HG03159 (cell line): Measurements from ENCODE around the gene NRXN3.

Experiments used
- ATAC-seq: cut with Tn5 transposase; IDR thresholded peaks from one replicate; pipeline ENCODE4 v1.9.1; 2021; ENCODE audit warnings: mild to moderate bottlenecking, moderate library complexity; ENCODE audit not compliant: unreplicated experiment

NRXN3 gene

DNA sequence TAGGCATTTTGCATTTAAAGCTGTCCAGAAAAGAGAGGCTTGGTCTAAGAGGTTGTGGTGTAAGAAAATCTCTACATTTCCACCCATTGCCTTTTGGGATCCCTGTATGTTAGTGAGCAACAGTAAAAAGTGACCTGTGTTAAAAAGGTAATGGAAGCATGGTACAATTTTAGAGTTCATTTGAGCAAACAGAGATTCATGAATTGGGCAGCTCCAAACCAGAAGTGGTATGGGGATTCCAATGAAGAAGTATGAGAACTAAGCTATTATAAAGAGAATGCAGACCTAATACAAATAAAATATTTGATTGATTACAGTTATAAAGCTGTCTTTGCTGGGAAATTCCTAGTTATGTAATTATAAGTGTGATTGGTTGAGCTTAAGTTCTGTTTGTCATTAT, 1134.1 kb downstream of the NRXN3 start:
- no peak for ATAC-seq

DNA sequence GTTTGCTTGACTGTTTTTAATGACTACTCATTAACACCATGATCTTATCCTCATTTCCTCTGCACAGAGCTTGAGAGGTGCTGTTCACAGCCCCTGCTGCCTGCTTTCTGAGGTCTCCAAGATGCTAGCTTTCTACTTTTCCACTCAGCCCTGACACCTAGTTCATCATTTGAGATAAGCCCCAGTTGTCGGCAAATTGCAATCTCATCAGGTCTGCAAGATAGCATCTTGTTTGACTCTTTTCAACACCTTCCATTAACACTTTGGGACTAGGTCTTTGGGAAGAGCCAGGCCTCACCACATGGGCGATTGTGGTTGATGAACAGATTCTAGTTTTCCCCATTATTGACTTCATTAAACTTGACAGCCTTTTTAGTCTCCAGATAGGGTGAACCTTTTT, 1136.4 kb downstream of the NRXN3 start:
- no peak for ATAC-seq

DNA sequence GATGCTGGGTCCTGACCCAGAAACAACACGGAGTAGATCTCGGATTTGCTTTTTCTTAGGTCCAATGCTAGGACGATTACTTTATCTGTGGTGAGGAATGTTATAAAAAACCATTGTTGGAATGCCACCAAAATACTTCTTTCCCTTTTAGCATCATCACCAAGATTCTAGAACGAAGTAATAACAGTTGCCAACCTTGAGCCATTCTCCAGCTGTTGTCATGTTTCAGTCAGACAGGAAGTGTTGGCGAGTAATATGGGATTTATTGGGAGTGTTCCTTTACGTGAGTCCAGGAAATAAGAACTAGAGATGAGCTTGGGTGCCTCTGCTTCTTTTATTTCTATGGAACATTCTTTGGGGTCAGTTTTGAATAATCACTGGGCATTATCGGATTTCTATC, 1148.2 kb downstream of the NRXN3 start:
- no peak for ATAC-seq

DNA sequence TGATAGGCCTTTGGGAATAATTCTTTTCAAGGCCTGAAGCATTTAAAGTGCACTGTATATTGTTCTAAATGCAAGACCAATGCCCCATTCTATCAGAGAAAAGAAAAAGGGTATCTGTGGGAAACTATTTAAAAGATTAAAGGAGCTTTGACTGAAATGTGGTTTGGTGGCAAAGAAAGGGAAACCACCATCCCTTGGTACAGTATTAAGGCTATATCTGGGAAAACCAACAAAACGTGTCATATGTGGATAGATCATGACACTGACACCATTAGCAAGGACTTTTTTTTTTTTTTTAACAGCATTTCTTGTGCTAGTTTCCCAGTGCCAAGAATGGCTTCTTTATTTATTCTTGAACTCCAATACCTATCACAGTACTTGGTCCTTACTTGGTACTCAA, 1150.4 kb downstream of the NRXN3 start:
- ATAC-seq: no peak

DNA sequence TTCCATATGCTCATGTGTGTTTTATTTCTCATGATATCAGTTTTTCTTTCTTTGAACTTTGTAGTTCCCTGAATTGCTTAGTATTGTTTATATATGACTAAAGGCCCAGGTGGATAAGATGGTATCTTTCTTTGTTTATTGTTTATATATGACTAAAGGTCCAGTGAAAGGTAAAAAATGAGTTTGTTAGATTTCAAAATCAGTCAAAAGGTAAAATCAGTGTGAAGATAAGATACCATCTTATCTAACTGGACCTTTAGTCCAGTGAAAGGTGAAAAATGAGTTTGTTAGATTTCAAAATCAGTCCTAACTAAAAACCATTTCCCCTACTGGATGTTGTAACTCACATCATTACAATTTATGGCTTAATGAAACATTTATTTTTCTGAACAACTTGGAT, 1150.9 kb downstream of the NRXN3 start:
- ATAC-seq: no peak

DNA sequence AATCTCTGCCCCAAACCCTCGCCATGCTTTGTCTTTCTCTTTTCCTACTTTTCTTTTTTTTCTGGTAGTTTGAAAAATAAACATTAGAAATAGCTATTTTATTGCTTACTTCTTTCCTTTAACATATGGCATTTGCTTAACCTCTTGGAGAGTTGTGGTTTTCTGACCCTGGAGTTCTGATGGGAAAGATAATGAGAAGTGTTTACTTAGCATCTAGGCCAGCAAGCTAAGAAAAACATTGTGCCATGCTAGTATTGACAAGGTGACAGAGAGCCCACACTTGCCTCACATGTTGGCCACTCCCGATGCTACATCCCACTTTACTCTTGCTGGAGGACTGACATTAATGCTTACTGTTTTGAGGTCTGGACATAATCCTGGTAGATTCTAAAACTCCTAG, 1154.9 kb downstream of the NRXN3 start:
- no peak for ATAC-seq

DNA sequence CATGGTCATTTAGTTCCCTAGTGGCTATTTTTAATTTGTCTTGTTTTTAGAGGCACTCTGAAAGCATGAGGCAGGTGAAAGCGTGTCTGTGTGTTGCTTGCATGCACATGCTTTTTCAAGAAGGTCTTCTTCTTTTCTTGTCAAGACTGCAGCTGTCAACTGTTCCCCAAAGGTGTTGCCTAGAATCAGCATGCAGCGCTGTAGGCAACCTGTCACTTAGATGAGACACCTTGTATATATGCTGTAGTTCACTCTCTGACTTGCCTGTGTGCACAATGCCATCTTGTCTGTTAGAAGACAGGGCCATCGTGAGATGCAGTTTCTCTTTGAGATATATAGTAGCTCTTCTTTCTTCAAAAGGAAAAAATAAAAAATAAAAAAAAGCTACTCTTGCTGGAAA, 1155.4 kb downstream of the NRXN3 start:
- ATAC-seq: no peak

DNA sequence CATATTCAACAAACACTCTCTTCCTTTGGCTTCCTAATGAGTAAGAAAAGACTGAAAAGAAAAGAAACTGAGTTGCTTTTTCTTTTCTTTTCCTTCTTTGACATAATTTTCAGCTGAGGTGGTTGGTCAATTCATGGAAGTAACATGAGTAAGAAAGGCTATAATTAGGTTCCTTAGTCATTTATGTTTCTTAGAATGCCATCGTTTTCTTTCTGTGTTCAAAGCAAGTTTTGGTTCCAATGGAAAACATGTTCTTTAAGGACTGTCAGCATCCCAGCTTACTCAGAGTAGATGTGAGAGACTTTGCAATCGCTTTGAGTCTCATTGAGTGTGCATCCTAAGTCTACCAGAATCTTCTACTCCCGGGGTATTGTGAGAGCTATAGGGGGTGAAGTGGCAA, 1158.7 kb downstream of the NRXN3 start:
- no peak for ATAC-seq

DNA sequence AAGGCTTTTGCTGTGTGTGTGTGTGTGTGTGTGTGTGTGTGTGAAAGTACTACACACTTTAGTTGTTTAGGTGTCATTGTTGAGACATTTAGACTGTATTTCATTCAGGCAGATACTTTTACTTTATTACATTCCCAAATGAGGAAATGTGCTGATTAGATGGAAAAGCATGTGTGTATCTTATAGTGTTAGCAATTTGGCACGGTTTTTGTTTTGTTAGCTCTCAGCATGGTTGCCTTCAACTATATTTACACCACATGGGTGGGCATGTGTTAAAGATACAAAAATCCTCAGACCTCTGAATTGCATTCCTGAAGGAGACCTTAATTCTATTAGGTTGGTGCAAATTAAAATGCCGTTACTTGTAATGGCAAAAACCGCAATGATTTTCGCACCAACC, 1161.7 kb downstream of the NRXN3 start:
- no peak for ATAC-seq

DNA sequence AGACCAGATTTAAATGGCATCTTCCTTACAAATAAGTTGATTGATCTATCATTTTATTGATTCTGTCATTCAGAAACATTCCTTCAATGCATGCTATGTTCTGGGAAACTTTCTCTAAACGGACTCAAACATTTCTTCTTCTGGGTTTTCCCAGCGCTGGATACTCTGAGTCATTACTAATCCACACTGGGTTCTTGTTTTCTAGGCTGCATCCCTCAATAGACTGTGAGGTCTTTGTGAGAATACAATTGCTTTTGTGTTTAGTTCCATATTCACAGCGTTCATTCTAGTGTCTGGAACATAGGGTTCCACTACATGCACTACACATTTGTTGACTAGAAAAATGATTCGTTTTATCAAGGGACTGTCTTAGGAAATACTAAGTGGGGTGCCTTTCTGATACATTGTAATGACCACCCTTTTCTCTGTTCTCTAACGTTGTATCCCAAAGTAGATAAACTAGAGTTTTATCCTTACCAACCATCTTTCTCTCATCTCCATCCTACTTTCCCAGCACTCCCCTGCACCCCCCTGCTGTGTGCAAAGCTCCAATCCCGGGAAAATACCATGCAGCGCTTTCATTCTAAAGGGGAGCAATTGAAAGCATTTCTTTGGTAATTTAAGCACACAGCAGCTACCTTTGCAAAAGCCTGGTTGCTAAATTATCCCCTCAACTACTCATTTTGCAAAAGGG, 1162.5 kb downstream of the NRXN3 start:
- no peak for ATAC-seq

DNA sequence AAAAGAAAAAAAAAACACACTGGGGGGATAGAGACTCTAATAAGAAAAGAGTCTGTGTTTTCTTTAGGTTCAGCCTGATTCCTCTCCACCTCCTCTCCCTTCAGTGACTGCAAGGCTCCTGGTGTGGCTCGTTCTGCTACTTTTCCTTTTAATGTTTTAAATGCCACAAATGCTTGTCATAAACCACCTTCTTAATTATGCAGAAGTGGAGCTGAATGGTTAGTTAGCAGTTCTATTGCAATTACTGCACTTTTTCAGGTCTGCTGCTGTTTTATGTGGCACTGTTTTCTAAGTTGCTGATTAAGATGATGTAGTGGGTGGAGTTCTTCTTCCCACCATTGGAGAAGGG, 1163.0 kb downstream of the NRXN3 start:
- ATAC-seq: no peak

DNA sequence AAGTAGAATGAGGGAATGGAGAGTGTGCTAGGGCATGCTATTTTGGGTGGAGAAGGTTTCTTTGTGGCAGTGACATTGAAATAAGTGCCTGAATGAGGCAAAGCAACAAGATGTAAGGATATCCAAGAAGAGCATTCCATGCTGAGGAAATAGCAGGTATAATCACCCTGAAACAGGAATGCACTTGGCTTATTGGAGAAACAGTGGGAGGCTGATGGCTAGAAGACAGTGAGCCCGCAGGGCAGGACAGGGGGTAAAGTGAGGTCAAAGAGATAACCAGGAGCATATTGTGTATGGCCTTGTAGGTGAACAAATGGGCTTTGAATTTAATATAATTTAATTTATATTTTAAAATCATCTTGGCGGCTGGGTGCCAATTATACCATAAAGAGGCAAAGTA, 1164.1 kb downstream of the NRXN3 start:
- no peak for ATAC-seq

DNA sequence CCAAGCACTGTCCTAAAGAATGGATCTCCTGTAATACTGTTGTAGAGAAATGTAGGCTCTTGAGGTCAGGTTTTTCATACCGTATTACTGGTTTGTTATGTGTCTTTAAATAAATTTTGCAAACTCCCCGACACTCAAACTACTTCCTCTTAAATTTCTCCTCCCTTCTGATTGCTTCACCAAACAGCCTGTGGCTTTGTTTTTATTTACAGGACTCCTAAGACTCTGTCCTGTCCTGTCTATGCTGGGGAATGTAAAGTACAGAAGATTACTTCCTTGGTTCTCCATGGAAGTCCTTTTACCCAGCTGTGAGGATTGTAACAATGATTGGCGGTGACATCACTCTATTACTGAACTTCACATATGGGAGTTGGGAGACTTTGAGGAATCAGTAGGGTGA, 1167.6 kb downstream of the NRXN3 start:
- ATAC-seq: no peak

DNA sequence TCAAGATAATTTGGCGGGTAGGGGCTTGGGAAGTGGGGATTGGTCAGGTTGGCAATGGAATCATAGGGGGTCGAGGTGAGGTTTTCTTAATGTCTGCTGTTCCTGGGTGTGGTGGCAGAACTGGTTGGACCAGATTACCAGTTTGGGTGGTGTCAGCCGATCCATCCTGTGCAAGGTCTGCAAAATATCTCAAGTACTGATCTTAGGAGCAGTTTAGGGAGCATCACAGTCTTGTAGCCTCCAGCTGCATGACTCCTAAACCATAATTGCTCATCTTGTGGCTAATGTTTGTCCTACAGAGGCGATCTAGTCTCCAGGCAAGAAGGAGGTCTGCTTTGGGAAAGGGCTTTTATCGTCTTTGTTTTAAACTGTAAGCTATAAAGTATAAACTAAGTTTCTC, 1172.8 kb downstream of the NRXN3 start:
- no peak for ATAC-seq

DNA sequence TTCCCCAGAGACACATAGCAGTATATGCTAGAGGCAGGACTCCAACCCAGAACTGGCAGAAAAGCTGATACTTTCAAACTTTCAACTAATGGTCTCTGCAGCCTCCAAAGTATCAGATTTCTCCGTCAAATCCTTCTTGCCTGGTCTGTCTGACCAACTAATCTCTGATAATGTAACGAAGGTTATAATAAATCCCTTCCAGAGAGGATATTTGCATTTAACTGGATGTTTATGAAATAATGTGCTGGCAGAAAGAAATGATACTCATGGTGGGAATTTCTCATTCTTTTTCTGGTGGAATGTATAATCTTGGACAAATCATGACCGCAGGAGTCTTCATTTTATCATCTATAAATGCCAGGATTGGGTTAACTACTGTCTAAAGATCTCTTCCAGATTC, 1180.8 kb downstream of the NRXN3 start:
- ATAC-seq: no peak

DNA sequence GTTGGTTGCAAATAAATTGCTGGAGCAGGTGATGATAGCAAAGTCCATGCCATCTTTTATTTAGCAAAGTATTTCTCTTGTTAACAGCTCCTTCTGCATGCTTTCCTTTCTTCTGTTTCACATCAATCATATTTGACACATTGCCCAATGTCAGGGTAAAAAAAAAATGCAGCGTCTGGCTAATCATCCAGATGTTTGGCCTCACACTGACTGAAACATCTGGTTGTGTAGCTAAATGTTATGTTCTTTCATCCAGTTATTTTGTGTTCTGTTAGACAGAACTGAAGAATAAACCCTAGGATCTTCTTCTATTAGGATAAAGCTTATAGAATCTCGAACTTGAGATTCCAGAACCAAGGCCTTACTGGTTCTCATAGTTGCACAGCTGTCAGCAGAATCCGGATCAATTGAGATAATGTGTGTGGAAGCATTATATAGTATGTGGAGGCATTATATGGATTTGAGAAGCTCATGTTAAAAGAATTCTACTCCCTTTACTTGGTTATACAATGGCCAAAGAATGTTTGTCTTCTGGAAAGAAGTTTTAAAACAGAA, 1182.0 kb downstream of the NRXN3 start:
- ATAC-seq: no peak

DNA sequence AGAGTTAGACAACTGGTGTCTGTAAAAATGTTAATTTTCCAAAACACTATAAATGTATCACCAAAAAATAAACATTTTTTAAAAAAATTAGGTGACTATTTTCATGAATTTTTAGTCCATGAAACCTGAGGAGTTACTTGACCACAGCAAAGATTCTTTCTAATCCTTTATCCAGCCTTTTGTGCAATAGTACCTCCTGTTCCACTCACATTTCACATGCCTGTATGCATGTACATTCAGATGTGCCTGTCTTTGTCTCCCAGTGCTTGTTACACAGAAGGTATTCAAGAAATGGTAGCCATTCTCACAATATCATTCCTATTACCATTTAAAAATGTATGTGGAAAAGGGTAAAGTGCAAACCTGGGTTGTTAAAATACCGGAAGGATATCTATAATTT, 1184.2 kb downstream of the NRXN3 start:
- ATAC-seq: no peak

DNA sequence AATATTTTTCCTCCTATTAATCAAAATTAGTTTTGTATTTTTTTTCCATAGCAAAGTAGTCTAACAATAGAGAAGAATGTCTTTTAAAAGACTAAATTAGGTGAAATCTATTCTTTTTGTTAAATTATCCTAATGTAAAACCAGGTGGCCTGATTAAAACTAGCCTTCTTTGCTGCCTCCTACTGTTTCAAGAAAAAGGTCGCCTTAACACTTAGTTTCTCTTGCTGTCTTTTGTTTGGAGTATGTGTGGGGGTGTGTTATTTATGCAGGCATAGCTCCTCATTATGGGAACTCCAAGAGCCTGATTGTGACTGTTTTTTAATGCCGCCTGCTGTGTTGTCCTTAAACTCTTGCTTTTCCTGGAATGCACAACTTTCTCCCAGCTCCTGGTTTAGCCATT, 1185.9 kb downstream of the NRXN3 start:
- no peak for ATAC-seq

DNA sequence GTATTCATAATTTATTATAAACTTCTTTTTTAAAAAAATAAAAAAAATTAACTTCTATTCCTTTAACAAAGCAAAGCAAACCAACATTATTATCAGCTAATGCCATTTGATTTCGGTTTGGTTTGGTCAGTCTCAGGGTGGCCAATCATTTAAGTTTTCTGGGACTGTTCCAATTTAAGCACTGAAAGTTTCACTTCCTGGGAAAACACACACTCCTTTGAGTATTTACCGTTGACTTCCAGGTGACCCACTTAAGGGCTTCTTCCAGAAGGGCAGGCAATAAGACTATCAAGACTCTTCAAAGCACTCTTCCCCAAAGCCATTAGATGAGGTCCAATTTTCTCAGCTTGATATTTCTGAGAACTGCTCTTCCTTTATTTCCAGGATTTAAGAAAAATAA, 1187.1 kb downstream of the NRXN3 start:
- ATAC-seq: no peak

DNA sequence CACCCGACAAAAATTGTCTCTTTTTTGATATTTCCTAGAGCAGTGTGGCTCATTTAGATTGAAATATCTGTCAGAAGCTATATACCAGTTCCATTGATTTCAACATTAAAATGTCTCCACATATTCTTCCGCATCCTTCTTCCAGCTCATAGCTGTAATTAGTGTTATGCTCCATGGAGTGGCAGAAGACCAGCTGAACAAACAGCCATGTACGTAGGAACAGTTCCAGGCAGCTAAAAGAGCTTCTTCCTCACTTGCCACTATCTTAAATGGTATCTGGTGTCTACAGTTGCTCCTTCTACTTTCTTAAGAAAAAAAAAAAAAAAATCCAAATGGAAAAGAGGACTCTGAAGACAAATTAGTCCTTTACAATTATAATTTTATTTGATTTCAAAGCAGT, 1193.1 kb downstream of the NRXN3 start:
- ATAC-seq: no peak

DNA sequence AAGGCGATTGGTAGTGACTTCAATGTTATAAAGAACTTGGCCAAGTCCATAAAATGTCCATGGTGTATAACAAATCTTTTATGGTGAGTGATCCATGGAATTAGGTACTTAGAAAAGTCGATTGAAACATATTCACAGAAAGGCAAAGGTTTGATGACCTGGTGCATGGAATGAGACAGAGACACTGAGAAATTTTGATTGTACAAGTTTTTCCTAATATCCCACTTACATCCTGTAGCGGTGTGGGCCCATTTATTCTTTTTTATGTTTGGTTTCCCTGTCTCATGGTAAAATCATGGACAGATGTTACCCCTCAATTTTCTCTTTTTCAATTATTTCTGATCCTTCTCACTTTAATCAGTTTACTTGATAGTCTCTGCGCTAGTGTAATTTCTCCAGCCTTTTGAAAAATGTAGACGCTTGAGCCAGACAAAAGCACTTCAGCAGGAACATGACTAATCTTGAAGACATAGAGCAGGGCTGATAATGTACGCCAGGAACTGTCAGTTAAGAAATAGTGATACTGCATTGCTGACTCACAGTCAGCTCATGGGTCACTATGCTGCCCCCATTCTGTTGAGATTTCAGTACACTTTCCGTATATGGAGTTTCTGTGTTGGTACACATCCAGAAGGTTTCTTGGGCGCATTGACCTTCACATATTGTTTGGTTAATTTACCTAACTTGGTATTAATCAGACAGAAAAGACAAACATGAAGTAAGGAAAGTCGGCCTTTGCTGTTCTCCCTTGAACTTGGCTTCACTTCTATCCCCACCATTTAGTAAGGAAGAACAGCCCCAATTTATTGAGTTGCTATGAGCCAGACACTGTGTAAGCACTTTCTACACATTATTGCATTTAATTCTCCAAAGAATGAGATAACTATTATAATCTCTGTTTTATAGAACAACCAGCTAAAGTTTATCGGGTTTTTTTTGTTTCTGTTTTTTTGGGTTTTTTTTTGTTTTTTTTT, 1199.5 kb downstream of the NRXN3 start:
- no peak for ATAC-seq

DNA sequence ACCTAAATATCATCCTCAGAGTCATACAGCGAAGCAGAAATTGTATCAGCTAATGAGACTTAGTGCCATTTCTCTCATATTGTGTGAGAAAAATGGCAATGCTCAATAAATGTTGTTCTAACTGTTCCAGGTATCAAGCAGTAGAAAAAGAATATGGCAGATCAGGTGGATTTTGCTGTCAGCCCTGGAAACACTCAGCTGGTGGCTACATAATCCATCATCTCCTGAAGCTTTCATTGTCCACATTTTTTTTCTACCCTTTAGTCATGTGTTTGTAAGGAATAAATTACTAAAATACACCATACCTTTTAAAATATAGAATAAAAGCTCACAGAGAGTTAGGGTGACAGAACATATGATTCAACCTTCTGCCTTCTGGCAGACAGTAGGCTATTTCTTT, 1200.8 kb downstream of the NRXN3 start:
- ATAC-seq: no peak
